Activated naive CD8-positive, alpha-beta T cell treated with anti-CD3 and anti-CD28 coated beads for 36 hours (primary cell): ENCODE results near the gene PRDM15. TPM values are rescaled to one million over a fixed set of nuclear protein-coding genes. Genes with fewer than 3 reads are reported as not detected.
A peak's percentile ranks its signal among the peaks of the same experiment; 100 is the strongest.

Source experiments
- DNase-seq: peaks from one replicate; pipeline ENCODE4 v3.0.0; 2021
- H3K27ac Mint-ChIP-seq: one replicate; pipeline ENCODE4 v1.8.0; 2022; ENCODE audit warnings: mild to moderate bottlenecking, moderate library complexity, mixed read lengths
- H3K27me3 Mint-ChIP-seq: one replicate; pipeline ENCODE4 v1.8.0; 2022; ENCODE audit warnings: mild to moderate bottlenecking, mixed read lengths
- H3K36me3 Mint-ChIP-seq: one replicate; pipeline ENCODE4 v1.8.0; 2021; ENCODE audit warnings: mild to moderate bottlenecking, mixed read lengths
- H3K4me1 Mint-ChIP-seq: one replicate; pipeline ENCODE4 v1.8.0; 2021; ENCODE audit warnings: mixed read lengths
- H3K4me3 Mint-ChIP-seq: one replicate; pipeline ENCODE4 v1.8.0; 2022; ENCODE audit warnings: mild to moderate bottlenecking, moderate library complexity, mixed read lengths
- H3K9me3 Mint-ChIP-seq: one replicate; pipeline ENCODE4 v1.8.0; 2022; ENCODE audit warnings: mixed read lengths
- total RNA-seq, 2 experiments: library from RNA; stranded (reverse); gene quantifications; one replicate each; pipeline ENCODE4 v1.2.3, GENCODE V29; 2021

PRDM15 gene, protein sequence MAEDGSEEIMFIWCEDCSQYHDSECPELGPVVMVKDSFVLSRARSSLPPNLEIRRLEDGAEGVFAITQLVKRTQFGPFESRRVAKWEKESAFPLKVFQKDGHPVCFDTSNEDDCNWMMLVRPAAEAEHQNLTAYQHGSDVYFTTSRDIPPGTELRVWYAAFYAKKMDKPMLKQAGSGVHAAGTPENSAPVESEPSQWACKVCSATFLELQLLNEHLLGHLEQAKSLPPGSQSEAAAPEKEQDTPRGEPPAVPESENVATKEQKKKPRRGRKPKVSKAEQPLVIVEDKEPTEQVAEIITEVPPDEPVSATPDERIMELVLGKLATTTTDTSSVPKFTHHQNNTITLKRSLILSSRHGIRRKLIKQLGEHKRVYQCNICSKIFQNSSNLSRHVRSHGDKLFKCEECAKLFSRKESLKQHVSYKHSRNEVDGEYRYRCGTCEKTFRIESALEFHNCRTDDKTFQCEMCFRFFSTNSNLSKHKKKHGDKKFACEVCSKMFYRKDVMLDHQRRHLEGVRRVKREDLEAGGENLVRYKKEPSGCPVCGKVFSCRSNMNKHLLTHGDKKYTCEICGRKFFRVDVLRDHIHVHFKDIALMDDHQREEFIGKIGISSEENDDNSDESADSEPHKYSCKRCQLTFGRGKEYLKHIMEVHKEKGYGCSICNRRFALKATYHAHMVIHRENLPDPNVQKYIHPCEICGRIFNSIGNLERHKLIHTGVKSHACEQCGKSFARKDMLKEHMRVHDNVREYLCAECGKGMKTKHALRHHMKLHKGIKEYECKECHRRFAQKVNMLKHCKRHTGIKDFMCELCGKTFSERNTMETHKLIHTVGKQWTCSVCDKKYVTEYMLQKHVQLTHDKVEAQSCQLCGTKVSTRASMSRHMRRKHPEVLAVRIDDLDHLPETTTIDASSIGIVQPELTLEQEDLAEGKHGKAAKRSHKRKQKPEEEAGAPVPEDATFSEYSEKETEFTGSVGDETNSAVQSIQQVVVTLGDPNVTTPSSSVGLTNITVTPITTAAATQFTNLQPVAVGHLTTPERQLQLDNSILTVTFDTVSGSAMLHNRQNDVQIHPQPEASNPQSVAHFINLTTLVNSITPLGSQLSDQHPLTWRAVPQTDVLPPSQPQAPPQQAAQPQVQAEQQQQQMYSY
- total RNA-seq = 10 to 100 TPM in 1 of 2 experiments, 1 to 10 TPM in 1; 9.3 to 10.1 TPM

DNA sequence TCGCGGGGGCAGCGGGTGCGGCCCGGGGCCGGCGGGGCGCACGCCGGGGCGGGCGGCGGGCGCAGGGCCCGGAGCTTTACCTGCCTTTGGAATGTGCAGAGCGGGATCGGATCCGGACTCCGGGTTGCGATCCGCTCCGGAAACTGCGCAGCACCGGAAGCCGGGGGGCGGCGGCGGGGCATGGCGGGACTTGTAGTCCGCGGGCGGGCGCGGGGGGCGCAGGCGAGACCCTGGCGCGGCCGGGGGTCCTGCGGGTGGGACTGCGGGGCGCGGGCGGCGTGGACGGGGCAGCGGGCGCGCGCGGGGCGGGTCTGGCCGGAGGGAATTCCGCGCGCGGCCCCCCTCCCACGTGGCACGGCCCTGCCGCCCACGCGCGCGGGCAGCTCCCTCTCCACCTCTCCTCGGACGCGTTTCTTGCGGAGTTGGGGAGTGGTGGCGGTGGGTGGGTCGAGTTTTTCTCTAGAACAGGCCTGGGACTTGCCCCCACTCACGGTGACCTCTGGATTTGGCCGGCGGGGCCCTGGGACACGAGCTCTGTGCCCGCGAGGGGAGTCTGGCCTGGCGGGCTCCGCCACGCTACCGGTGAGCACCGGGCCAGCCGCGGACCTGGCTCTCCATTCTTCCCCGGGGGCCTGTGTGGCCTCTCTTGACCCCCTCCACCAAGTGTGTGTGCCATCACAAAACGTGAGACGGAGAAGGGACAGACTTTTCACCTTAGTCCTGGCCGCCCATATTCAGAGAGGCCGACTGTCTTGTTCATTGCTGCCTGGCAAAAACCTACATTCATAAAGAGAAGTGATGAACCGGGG, at the start of gene PRDM15:
TSS of gene PRDM15 (minus strand) at position 155 of the 809 bp plus-strand sequence. CDS start 18,981 bp downstream, outside the sequence.
- H3K27me3 Mint-ChIP-seq = peaks cover 3% of the 10 kb centered on the region
- H3K4me1 Mint-ChIP-seq = peaks cover 23% of the 10 kb centered on the region
- peak; percentile 86 for DNase-seq
- H3K4me3 Mint-ChIP-seq = peak within 1 kb of the TSS; percentile 89
- peak within 1 kb of the TSS; percentile 95 for H3K27ac Mint-ChIP-seq
- H3K9me3 Mint-ChIP-seq = no peaks in the 10 kb centered on the region
- H3K36me3 Mint-ChIP-seq = peaks cover 13% of the 10 kb centered on the region

DNA sequence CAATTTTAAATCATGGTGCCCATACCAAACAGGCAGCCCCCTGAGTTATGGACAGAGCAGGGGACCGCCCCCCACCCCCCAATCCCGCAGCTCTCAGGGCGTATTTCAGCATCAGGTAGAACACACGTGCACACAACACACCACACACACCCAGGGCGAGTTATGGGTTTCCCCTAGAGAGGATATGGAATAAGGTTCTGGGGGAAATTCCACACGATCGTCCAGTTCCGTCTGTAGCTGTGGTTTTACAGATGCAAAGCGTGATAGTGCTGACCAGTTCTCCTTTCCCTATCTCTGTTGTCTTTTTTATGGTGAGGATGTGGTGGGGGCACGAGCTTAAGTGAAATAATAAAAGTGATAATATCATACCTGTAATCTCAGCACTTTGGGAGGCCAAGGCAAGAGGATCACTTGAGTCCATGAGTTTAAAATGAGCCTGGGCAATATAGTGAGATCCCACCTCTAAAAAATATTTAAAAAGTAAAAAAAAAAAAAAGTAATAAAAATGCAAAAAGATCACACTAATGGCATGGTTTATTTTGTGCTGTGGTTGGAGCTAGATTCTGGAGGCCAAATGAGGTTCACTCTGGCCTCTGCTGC, 49.6 kb upstream of the PRDM15 start:
- H3K9me3 Mint-ChIP-seq = no peaks in the 10 kb centered on the region
- peaks cover 3% of the 10 kb centered on the region for H3K36me3 Mint-ChIP-seq
- peaks cover 2% of the 10 kb centered on the region for H3K27me3 Mint-ChIP-seq
- peak overlapping the region; percentile 29 for H3K27ac Mint-ChIP-seq
- no peak overlapping the region for H3K4me3 Mint-ChIP-seq
- no peak for DNase-seq
- H3K4me1 Mint-ChIP-seq = peaks cover 58% of the 10 kb centered on the region

DNA sequence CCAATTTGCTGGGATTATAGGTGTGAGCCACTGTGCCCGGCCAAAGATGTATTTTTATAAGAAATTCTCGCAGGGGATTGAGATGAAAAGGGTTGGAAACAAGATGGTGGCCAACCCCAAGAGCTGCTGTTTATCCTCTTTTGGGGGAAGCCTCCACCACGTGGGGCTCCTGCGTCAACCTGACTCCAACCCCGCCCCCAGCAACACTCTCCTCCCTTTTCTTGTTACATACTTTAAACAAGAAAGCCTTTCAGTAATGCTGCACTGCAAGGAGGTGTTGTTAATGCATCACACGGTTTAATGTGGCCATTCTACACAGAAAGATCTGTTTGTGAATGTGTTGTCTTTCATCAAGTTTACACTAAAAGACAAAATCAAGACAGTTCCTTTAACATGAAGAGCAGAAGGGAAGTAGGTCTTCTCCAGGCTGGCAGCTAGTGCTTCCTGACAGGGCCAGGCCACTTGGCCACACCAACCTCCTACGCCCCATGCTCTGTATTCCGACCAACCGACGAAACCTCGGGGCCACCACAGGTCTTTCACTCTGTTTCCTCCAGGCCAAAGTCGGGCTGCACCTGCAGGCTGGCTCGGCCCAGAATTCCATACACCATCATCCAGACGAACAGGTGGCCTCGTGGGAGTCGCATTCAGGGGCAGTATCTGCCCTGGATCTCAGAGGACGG, 48.7 kb upstream of the PRDM15 start:
- no peaks in the 10 kb centered on the region for H3K9me3 Mint-ChIP-seq
- H3K4me1 Mint-ChIP-seq = peaks cover 60% of the 10 kb centered on the region
- peaks cover 4% of the 10 kb centered on the region for H3K36me3 Mint-ChIP-seq
- H3K27me3 Mint-ChIP-seq = peaks cover 2% of the 10 kb centered on the region
- DNase-seq = peak; percentile 13
- H3K27ac Mint-ChIP-seq = peak overlapping the region; percentile 98
- no peak overlapping the region for H3K4me3 Mint-ChIP-seq

DNA sequence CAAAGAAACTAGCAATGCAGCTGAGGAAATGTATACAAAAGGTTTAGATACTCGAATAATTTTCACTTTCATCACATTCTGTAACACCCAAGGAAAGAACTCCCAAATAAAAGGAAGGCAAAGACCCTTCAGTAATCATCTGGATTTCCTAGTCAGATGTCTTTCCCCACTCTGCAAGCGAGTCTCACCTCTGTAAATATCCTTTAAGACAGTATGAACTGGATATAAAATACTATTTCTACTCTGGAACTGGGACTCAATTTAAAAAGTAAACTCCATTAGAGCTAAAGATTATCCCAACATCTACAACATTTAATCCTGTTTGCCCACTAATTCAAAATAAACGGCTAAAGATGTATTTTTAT, 47.6 kb upstream of the PRDM15 start:
- Mint-ChIP-seq H3K27ac (peak overlapping the region; percentile 98), H3K36me3 (peaks cover 4% of the 10 kb centered on the region), H3K4me3 (peak overlapping the region; percentile 94), H3K9me3 (no peaks in the 10 kb centered on the region), H3K27me3 (peaks cover 2% of the 10 kb centered on the region), H3K4me1 (peaks cover 64% of the 10 kb centered on the region)
- DNase-seq = no peak

DNA sequence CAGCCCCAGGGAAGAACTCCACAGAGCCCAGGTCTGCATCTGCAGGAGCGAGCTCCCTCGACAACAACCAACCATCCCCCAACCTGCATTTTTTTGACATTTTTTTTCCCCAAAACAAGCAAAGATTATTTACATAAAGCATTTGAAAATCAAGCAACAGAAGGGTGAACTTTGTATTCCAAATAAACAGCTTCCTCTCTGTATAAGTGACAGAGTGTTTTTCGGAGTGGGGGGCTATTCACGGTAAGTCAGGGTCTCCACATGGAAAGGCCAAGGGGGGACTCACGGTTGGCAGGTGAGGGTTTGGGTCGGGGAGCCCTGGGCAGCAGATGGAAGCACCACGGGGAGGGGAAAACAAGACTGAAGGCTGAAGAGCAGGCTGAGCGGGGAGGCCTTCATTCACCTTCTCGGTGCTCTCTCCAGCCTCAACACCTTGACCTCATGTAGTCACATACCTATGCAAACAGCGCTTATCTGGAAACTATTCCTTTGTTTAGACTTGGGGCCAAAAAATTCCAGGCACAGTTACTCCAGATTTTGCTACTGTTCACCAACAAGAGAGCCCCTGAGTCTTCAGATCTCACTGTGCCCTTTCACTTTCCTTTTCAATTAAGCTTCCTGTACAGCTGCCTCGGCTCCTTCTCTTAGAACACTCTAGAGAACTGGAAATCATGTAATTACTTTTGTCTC, 47.1 kb upstream of the PRDM15 start:
- Mint-ChIP-seq H3K27me3 (peaks cover 2% of the 10 kb centered on the region), H3K9me3 (no peaks in the 10 kb centered on the region), H3K36me3 (peaks cover 4% of the 10 kb centered on the region), H3K4me3 (peak overlapping the region; percentile 94), H3K4me1 (peaks cover 67% of the 10 kb centered on the region), H3K27ac (peak overlapping the region; percentile 98)
- DNase-seq = no peak

DNA sequence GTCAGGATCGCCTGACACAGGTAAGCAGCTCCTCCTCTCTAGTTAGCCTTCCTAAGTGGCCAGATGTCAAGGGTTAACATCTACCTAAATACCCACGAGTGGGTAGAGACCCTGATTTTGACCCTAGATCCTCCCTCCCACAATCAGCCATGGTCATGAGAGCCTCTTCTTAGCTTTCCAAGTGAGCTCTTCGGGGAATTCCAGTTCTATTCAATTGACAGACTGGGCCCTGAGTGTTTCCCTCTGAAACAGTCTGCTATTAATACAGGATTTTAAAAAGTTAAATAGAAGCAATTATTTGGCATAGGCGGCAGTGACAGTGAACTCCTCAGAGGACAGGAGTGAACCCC, 46.6 kb upstream of the PRDM15 start:
- DNase-seq = no peak
- Mint-ChIP-seq H3K4me1 (peaks cover 67% of the 10 kb centered on the region), H3K27me3 (no peaks in the 10 kb centered on the region), H3K27ac (peak overlapping the region; percentile 98), H3K36me3 (peaks cover 4% of the 10 kb centered on the region), H3K9me3 (no peaks in the 10 kb centered on the region), H3K4me3 (peak overlapping the region; percentile 94)

DNA sequence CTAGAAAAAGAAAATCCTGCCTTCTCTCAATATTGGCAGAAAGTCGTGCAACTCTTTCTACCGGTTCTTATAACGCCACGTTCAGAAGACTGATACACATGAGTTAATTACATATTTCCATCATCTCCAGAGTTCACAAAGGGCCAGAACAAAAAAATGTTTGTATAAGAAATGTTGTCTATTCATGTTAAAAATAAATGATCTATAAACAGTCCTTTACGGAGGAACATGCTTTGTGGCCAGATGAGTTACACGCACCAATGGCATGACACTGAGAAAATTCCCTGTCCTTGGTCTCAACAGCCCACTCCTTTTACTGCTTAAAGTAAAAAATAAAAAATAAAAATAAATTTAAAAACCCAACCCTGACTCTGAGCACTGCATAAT, 45.2 kb upstream of the PRDM15 start:
- Mint-ChIP-seq H3K27ac (no peak overlapping the region), H3K27me3 (no peaks in the 10 kb centered on the region), H3K4me1 (peaks cover 62% of the 10 kb centered on the region), H3K36me3 (peaks cover 5% of the 10 kb centered on the region), H3K4me3 (no peak overlapping the region), H3K9me3 (no peaks in the 10 kb centered on the region)
- DNase-seq = no peak

DNA sequence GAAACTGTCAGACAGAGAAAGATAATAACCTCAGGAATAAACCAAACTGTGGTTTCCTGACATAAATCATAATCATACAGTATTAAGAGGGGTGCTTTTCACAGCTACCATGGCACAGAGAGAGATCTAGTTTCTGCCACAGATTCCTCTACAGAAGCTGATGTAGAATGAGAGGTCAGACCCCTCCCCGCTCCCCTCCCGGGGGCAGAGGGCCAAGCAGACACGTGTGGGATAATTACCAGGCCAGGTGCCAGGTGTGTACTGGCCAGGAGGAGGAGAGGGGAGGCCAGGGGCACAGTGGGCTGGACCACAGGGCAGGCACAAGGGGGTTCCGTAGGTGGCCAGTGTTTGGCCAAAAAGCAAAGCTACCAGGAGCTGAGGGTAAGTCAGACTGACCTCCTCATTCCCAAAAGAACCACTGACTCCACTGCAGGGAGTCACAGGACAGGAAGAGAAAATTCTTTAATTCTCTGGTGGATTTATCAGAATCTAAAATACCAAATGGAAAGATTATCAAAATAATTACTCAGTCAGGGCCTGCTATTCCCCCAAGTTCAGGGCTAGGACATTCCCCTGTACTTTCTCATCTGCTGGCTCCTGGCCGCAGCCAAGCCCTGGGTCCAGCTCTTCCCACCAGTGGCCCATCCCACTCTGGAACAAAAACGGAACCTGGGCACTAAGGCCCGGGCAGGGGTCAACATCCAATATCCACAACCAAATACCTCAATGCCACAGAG, 44.7 kb upstream of the PRDM15 start:
- Mint-ChIP-seq H3K9me3 (no peaks in the 10 kb centered on the region), H3K4me3 (peak overlapping the region; percentile 69), H3K4me1 (peaks cover 60% of the 10 kb centered on the region), H3K27me3 (no peaks in the 10 kb centered on the region), H3K36me3 (peaks cover 5% of the 10 kb centered on the region), H3K27ac (peak overlapping the region; percentile 84)
- peak; percentile 19 for DNase-seq

DNA sequence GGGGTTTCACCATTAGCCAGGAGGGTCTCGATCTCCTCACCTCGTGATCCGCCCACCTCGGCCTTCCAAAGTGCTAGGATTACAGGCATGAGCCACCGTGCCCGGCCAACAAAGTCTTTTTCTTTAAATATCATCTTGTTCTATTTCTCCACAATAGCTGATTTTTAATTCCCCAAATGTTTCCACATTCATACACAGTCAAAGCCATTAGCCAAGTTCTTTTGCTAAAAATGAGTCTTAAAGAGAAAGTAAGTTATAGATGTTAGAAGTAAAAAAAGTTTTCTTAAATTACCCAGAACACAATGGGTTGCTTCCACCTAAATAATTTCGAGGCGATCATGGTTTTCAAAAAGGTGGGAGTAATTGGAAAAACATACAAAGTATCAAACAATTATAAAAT, 44.0 kb upstream of the PRDM15 start:
- H3K27ac Mint-ChIP-seq = peak overlapping the region; percentile 84
- peak overlapping the region; percentile 18 for H3K4me3 Mint-ChIP-seq
- no peaks in the 10 kb centered on the region for H3K9me3 Mint-ChIP-seq
- H3K4me1 Mint-ChIP-seq = peaks cover 54% of the 10 kb centered on the region
- H3K36me3 Mint-ChIP-seq = peaks cover 5% of the 10 kb centered on the region
- no peak for DNase-seq
- H3K27me3 Mint-ChIP-seq = no peaks in the 10 kb centered on the region

DNA sequence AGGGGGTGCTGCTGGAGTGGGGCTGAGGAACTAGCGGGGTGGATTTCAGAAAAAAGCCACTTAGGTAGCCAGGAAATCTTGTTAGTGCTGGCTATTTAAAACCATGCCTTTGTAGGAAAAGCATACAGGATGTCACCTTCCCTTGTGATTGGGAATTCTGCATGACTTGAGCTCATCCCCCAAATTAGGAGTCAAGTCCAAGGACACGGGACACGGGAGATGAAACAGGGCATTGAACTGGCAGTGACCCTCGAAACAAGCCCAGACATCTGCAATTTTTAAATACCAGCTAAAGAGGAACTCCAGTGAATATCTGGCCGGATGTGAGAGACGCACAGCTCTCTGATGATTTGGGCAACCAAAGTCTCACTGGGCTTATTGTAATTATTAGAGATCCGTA, 41.9 kb upstream of the PRDM15 start:
- Mint-ChIP-seq H3K9me3 (no peaks in the 10 kb centered on the region), H3K36me3 (peaks cover 3% of the 10 kb centered on the region), H3K27me3 (no peaks in the 10 kb centered on the region), H3K27ac (no peak overlapping the region), H3K4me3 (no peak overlapping the region), H3K4me1 (peaks cover 37% of the 10 kb centered on the region)
- DNase-seq = no peak

DNA sequence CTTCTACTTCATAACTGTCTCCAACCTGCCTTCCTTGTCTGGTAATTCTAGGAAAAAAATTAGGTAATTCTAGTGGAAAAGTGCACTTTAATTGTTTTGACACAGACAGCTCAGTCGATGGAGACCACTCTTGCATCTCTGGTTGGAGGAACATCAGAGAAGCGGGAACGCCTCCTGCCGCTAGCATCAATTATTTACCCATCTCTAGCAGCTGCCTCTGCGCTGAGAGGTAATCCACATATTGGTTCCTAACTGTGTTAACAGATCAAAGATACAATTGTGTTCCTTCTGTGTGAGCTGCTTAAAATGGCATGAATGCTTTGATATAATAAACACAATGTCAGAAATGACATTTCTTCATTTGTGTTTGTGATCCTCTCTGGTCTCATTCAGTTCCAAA, 41.3 kb upstream of the PRDM15 start:
- H3K27me3 Mint-ChIP-seq = no peaks in the 10 kb centered on the region

DNA sequence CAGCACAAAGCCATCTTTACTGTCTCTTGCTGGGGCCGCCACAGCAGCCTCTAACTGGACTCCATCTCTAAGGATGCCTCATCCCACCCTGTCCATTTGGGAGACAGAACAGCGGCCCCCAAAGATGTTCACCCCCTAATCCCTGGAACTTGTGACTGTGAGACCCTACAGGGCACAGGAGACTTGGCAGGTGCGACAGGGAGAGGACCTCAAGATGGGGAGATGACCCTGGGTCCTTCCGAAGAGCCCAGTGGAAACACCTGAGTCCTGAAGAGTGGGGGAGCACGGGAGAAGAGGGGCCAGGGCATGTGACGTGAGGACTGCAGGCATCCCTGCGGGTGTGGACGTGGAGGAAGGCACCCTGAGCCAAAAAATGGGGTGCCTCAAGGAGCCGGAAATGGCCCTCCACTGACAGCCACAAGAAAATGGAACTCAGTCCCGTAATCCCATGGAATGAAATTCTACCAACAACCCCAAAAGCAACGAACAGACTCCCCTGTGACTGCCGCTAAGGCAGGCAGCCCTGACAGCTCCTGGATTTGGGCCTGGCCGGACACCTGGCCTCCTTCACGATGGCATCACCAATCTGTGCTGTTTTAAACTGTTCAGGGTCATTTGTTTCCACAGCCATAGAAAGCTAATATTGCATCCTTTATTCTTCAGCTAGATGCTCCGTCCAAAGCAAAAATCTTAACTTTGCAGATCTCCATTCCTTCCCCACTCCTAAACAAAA, 40.7 kb upstream of the PRDM15 start:
- no peaks in the 10 kb centered on the region for H3K9me3 Mint-ChIP-seq
- no peak overlapping the region for H3K4me3 Mint-ChIP-seq
- H3K27ac Mint-ChIP-seq = no peak overlapping the region
- no peak for DNase-seq
- peaks cover 3% of the 10 kb centered on the region for H3K36me3 Mint-ChIP-seq
- H3K4me1 Mint-ChIP-seq = peaks cover 27% of the 10 kb centered on the region
- no peaks in the 10 kb centered on the region for H3K27me3 Mint-ChIP-seq

More for the DNA sequence above, 41.3 kb upstream of the PRDM15 start:
- H3K36me3 Mint-ChIP-seq = peaks cover 3% of the 10 kb centered on the region
- peaks cover 32% of the 10 kb centered on the region for H3K4me1 Mint-ChIP-seq
- H3K9me3 Mint-ChIP-seq = no peaks in the 10 kb centered on the region
- no peak overlapping the region for H3K4me3 Mint-ChIP-seq
- DNase-seq = no peak
- H3K27ac Mint-ChIP-seq = no peak overlapping the region
